K562 (cell line): ENCODE data around the gene LCN12. TPM values are rescaled to one million over a fixed set of nuclear protein-coding genes. Genes with fewer than 3 reads are reported as not detected.

Source experiments
- HIVEP1 ChIP-seq: fragments of 250-450 bp; sonication (Bioruptor Pico); IDR thresholded peaks from 2 replicates; pipeline ENCODE4 v1.4.0; 2020; ENCODE audit warnings: mild to moderate bottlenecking
- HMGXB4 ChIP-seq: sonication (generic); formaldehyde crosslinking; IDR thresholded peaks from 2 replicates; pipeline ENCODE4 v1.8.1; 2023; ENCODE audit warnings: mild to moderate bottlenecking, missing genetic modification reagents
- NONO ChIP-seq, 2 experiments: fragments of 200-400 bp in 1 of 2; fragments of 450-650 bp in 1 of 2; formaldehyde crosslinking in 1 of 2; IDR thresholded peaks; 2 replicates each; pipeline ENCODE4 v1.6.1; 2017; ENCODE audit warnings: low read depth in 2 of 2, mild to moderate bottlenecking in 2 of 2, moderate library complexity in 2 of 2, low read length in 1 of 2
- POLR2A ChIP-seq: fragments of 450-650 bp; conservative IDR thresholded peaks from 2 replicates; pipeline ENCODE4 v1.6.1; 2016
- RBBP5 ChIP-seq: fragments of 200-600 bp; sonication (generic); IDR thresholded peaks from 2 replicates; pipeline ENCODE4 v1.6.1; 2012; ENCODE audit warnings: borderline replicate concordance, mild to moderate bottlenecking, low read length, control low read depth, inconsistent platforms; ENCODE audit not compliant: insufficient read depth, poor library complexity, severe bottlenecking
- SREBF2 ChIP-seq: sonication (generic); formaldehyde crosslinking; IDR thresholded peaks from 2 replicates; pipeline ENCODE4 v1.4.0; 2020; ENCODE audit warnings: mild to moderate bottlenecking, missing genetic modification reagents
- U2AF2 ChIP-seq: fragments of 200-400 bp; formaldehyde crosslinking; optimal IDR thresholded peaks from 2 replicates; pipeline ENCODE3; 2017; ENCODE audit warnings: low read depth, mild to moderate bottlenecking, low read length
- ZBTB5 ChIP-seq: fragments of 450-650 bp; IDR thresholded peaks from 2 replicates; pipeline ENCODE4 v1.6.1; 2017; ENCODE audit warnings: antibody characterized with exemption
- ZNF57 ChIP-seq: fragments of 450-650 bp; formaldehyde crosslinking; IDR thresholded peaks from 2 replicates; pipeline ENCODE4 v1.4.0; 2020; ENCODE audit warnings: mild to moderate bottlenecking, moderate library complexity
- polyA plus RNA-seq, 8 experiments: library from polyadenylated mRNA; depleted of rRNA in 4 of 8; stranded (reverse) in 5 of 8; unstranded in 3 of 8; fragments of >200 nt; fragmentation: Nextera tagmentation in 2 of 8; fragmentation: Illumina TruSeq in 1 of 8; extraction: Ambion mirVana in 2 of 8; extraction: Trizol in 1 of 8; gene quantifications; 2 replicates each; pipeline versions ENCODE4 v1.2.1 to v1.2.3, GENCODE V29; 2011 to 2014; ENCODE audit warnings: inconsistent platforms in 1 of 8, missing spikeins in 1 of 8
- total RNA-seq, 7 experiments: library from RNA; depleted of rRNA in 6 of 7; stranded (reverse); fragments of >200 nt in 6 of 7; fragmentation: Illumina TruSeq in 2 of 7; extraction: Trizol in 2 of 7; gene quantifications; 2 replicates each; pipeline versions ENCODE4 v1.2.1 to v1.2.3, GENCODE V29; 2011 to 2021; ENCODE audit warnings: low replicate concordance in 1 of 7
- TF ChIP-seq, protein P1 (sequence below): sonication (generic); formaldehyde crosslinking; IDR thresholded peaks from 2 replicates; pipeline ENCODE4 v1.8.0; 2022; ENCODE audit warnings: mild to moderate bottlenecking, missing genetic modification reagents
- TF ChIP-seq, protein P2 (sequence below): fragments of 250-450 bp; sonication (Bioruptor Pico); IDR thresholded peaks from 2 replicates; pipeline ENCODE4 v1.8.0; 2021; ENCODE audit warnings: borderline replicate concordance, mild to moderate bottlenecking, moderate library complexity; ENCODE audit not compliant: poor library complexity, severe bottlenecking
- TF ChIP-seq, protein P3 (sequence below): sonication (generic); formaldehyde crosslinking; IDR thresholded peaks from 2 replicates; pipeline ENCODE4 v1.8.0; 2022; ENCODE audit warnings: missing genetic modification reagents, mild to moderate bottlenecking, borderline replicate concordance

The LCN12 gene
- total and polyA plus RNA-seq, 9 of the 15 experiments (the other 6 are each of a cell fraction or from before 2014, with no cell fraction given): 0.05 TPM; not detected in 8

GRCh38 chr9:136944212-136944518, 7.9 kb upstream of the LCN12 start (continued):
- TF ChIP-seq, protein P1, sequence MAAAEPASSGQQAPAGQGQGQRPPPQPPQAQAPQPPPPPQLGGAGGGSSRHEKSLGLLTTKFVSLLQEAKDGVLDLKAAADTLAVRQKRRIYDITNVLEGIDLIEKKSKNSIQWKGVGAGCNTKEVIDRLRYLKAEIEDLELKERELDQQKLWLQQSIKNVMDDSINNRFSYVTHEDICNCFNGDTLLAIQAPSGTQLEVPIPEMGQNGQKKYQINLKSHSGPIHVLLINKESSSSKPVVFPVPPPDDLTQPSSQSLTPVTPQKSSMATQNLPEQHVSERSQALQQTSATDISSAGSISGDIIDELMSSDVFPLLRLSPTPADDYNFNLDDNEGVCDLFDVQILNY: no peak
- no peak for TF ChIP-seq ZBTB5
- TF ChIP-seq HIVEP1: no peak
- TF ChIP-seq SREBF2 (CRISPR knock-in tag): no peak
- TF ChIP-seq, protein P2, sequence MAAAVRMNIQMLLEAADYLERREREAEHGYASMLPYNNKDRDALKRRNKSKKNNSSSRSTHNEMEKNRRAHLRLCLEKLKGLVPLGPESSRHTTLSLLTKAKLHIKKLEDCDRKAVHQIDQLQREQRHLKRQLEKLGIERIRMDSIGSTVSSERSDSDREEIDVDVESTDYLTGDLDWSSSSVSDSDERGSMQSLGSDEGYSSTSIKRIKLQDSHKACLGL (CRISPR knock-in tag): no peak
- TF ChIP-seq HMGXB4 (CRISPR knock-in tag): peak; percentile 76; the same call in 1 of the 2 replicates
- TF ChIP-seq, protein P3, sequence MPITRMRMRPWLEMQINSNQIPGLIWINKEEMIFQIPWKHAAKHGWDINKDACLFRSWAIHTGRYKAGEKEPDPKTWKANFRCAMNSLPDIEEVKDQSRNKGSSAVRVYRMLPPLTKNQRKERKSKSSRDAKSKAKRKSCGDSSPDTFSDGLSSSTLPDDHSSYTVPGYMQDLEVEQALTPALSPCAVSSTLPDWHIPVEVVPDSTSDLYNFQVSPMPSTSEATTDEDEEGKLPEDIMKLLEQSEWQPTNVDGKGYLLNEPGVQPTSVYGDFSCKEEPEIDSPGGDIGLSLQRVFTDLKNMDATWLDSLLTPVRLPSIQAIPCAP: no peak
- no peak for TF ChIP-seq U2AF2
- peak in 1 of 2 experiments; percentile 59; a peak in 2 of 4 replicates for TF ChIP-seq NONO (IDR thresholded peaks at IDR 0.05; ENCODE audit: low read depth in 2 of 2, low read length in 1 of 2)
- no peak for TF ChIP-seq POLR2A
- TF ChIP-seq RBBP5: peak; percentile 80
- TF ChIP-seq ZNF57 (CRISPR knock-in tag): no peak
